Activated naive CD8-positive, alpha-beta T cell treated with anti-CD3 and anti-CD28 coated beads, Interleukin-2, amount 50 U/mL, for 16 hours (primary cell): ENCODE measurements around the gene NT5C3B.
"Not testable (repeated sequence)": the region's sequence is repeated elsewhere in the genome, so short reads cannot be mapped to it uniquely, and the experiment has no call there.

Experiments
- DNase-seq: peaks from one replicate; pipeline ENCODE4 v3.0.0-alpha.2; 2020; ENCODE audit warnings: low read depth, low spot score

NT5C3B gene

DNA sequence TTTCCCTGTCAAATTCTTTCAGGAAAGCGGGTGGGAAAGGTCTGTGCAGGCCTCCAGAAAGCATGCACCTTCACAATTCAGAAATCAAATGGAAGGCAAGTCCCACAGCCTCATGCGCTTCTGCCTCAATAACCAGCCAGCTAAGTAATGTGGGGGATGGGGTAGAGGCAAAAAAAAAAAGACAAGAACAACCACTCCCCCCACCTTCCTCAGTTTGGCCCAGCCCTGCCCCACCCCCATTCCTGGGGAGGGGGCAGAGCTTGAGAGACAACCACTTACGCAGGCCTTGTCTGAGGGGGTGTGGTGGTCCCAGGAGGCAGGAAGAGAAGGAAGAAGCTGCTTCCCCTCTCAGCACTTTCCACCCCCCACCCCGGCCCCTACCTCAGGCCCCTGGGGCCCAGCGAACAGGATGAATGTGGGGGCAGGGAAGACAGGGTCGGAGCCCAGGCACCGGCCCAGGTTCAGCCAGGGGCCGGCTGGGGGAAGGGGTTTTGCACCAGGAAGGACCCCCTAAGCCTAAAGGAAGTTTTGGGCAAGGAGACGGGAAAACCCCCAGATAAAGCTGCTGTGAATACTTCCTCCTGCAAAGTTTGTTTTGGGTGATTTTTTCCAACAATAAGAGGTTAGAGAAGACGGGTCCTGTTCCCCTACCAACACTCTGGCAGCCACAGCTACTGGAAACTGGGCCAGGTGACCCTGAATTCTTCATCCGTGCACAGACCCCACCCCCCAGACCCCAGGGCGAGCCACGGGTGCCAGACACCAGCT lies 50.8 kb downstream of the NT5C3B start:
- DNase-seq = no peak

DNA sequence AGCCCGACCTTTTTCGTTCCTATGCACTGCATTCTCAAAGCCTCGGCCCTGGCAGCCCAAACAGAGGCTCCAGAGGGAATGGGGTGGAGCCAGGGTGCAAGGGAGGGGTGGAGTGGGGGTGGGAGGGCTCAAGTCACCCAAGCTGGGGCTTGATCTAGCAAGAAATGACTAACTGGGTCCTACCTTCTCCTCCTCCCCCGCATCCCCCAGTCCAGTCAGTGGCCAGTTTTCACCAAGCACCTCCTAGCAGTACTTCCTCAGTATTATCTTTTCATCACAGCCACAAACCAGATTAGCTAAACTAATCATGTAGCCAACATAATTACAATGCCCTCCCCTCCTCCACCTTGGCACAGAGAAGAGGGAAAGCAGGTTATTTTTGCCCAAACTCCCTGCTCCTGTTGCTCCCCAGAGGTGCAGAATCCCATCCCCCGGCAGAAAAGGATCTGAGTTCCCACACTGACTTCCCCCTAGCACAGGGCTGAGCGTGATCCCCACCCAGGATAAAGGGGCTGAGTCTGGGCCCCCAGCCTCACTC lies 51.8 kb downstream of the NT5C3B start:
- DNase-seq = no peak

DNA sequence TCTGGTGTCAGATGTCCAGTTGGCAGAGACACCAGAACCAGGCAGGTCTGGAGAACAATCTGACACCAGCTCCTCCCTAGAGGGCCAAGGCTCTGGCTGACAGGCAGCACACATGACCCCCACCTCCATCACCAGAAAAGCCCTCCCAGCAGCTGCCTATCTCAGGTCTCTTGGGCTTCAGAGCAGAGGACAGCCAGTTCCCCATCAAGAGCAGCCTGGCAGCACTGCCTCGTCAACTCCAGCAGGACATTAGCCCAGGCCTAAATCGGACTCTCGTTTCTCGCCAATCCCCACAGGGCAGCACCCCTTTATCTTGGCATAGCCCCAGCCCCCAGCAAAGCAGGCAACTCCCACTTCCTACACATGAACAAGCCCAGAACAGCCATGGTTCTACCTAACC lies 53.9 kb downstream of the NT5C3B start:
- no peak for DNase-seq

DNA sequence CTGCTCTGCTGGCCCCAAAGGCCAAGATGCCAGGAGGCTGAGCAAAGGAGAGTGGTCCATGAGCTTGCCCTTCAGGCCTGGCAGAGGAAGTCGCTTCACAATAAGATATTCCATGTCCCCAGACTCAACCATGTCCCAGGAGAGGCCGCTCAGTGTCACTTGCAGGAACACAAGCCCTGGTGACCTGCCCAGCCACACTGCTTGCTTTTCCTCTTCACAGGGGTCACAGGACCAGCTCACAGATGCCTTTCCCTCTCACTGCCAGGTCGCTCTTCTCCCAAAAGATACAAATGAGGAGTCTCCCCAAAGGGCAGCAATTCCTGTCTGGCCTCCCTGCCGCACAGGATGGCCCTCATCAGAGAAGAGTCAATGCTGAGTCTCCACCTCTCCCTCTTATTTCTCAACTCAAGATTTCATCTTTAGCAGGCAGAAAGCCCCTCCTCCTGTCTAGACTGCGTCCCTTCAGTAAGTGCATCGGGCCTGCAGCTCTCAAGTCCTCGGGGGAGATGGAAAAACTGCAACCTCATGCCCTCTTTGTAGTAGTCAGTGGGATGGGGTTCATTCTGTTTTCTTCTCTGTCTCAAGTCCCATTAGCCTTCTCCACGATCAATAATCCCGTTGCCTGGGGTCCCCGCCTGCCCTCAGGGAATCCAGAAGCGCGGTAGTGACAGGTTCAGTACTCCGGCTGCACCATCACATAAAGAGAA lies 54.5 kb downstream of the NT5C3B start:
- no peak for DNase-seq

DNA sequence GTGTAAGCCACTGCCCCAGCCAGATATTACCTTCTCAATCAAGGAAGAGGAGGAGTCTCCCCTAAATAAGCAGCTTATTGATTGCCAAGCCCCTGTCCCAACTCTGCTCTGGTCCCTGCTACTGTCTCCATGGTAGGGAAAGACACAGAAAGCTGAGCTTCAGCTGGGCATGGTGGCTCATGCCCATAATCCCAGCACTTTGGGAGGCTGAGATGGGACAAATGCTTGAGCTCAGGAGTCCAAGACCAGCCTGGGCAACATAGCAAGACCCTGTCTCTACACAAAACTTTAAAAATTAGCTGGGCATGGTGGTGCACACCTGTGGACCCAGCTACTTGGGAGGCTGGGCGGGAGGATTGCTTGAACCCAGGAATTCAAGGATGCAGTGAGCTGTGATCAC lies 56.1 kb downstream of the NT5C3B start:
- DNase-seq = no peak

DNA sequence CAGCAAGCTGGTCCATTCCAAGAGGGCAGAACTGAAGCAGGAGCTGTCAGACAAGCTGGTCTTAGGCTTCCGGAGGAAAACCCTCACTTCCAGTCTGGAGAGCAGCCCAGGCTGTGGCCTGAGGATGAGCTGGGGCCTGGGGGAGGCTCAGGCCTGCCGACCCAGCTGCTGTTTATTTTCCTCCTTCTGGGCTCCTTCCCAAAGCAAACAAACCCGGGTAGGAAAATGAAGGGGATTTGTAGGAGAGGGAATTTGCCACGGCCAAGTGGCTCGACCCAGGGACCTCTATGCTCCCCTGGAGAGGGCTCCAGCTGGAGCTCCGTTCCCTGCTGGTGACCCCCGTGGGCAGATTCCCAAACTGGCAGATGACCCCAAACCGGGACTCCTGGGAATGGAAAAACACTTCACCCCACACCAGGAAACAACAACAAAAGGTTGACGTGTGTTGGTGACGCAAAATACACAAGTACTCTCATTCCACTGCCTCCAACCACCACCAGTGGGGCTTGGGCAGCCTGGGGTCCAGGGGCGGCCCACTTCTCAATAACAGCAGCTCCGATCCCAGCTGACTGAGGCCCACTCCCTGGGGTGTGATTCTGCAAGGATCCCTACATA lies 58.4 kb downstream of the NT5C3B start:
- no peak for DNase-seq

DNA sequence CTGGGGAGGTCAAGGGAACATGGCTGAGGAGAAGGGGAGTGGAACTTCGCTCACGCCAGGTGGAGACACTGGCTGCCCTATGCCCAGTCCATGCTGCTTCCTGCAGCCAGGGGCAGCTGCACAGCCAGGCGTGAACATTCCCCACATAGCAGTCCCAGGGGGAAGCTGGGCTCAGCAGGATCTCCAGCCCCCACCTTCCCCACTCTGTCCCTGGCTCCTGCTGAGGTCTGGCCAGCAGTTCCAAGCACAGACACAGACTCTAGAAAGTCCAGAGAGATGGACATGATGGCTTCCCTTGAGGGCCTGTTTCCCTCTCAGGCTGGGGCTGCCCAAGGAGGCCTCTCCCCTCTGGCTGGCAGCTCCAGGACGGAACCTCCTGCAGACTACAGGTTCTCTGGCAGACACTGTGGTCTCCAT lies 58.9 kb downstream of the NT5C3B start:
- DNase-seq = no peak

DNA sequence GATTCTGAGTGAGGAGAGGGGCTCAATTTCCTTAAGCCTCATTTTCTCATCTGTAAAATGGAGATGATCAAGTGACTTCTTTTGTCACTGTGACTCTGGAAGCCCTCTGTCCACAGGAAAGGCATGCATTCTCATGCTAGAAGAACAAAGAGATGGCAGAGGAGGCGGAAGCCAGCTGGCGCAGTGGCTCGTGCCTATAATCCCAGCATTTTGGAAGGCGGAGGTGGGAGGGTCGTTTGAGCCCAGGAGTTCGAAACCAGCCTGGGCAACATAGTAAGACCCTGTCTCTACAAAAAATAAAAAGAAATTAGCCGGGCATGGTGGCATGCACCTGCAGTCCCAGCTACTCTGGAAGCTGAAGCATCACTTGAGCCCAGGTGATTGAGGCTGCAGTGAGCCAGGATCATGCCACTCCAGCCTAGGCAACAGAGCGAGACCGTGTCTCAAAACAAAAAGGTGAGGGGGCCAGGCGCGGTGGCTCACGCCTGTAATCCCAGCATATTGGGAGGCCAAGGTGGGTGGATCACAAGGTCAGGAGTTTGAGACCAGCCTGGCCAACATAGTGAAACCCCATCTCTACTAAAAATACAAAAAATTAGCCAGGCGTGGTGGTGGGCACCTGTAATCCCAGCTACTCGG lies 59.7 kb downstream of the NT5C3B start:
- DNase-seq = not testable (repeated sequence)

DNA sequence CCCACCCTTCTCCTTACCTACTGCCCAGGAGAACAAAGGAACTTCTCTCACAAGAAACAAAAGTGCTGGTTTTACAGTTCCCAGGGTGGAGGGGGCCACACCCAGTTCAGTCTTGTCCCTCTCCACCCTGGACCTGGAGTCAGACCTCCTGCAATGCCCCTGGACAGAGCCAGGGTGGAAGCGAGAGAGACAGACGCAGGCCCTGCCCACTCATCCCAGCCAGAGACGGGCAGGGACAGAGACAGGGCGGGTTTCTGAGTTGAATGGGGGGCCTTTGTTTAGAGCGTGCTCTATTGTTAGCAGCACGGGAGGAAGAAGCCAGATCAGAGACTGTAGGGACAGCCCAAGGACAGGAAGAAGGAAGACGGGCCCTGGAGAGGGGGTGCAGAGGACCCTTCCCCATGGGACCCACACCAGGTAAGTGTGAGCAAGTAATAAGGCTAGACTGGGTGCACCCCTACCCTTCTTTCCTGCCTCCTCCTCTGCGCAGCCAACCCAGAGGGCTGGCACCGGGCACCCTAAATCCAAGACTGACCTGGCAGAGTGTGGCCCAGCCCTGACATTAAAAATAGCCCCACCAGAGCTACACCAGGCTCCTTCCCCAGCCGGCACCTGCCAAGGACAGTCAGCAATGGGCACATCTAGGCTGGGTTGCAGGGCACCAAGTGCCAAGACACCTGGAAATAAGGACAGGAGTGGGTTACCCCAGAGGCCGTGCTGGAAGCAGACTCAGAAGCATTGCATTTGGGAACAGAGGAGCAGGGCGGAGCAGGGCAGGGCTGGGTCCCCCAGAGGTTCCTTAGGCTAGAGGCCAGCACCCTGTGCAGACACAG lies 60.4 kb downstream of the NT5C3B start:
- no peak for DNase-seq
